GM19023 (cell line): Measurements from ENCODE around the gene PI4K2B.
"Not testable (repeated sequence)": the region's sequence is repeated elsewhere in the genome, so short reads cannot be mapped to it uniquely, and the experiment has no call there.

Source experiments
- ATAC-seq: cut with Tn5 transposase; IDR thresholded peaks from one replicate; pipeline ENCODE4 v1.9.1; 2021; ENCODE audit warnings: mild to moderate bottlenecking, moderate library complexity; ENCODE audit not compliant: unreplicated experiment

Gene PI4K2B

DNA sequence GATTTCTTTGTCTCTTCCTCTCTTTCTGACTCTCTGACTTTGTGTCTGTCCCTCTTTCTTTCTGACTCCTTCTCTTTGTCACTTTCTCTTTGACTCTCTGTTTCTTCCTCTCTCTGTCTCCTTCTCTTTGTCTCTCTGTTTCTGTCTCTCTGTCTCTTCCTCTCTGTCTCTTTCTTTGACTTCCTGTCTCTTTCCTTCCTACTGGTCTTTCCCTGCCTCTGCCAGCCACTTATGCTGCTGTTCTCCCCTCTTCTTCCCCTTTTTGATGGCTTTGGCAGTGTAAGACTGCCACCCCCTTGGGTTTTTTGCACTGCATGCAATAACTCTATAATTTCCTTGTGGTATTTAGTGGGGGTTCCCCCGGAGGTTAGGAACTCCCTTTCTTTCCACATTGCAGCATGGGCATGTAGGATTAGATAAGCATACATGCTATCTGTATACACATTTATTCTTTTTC is 6.9 kb downstream of the PI4K2B start:
- peak; percentile 70 for ATAC-seq

DNA sequence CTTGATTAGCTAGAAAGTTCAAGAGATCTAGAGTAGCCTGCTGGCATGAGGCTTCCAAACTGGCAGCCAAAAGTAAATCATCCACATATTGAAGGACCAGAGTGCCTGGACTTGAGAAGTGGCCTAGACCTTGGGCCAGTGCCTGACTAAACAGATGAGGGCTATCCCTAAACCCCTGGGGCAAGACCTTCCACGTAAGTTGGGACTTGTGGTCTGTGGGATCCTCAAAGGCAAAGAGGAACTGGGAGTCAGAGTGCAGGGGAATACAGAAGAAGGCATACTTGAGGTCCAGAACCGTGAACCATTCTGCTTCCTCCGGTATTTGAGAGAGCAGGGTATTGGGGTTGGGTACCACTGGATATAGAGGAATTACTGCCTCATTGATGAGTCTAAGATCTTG is 8.4 kb downstream of the PI4K2B start:
- ATAC-seq: not testable (repeated sequence)

DNA sequence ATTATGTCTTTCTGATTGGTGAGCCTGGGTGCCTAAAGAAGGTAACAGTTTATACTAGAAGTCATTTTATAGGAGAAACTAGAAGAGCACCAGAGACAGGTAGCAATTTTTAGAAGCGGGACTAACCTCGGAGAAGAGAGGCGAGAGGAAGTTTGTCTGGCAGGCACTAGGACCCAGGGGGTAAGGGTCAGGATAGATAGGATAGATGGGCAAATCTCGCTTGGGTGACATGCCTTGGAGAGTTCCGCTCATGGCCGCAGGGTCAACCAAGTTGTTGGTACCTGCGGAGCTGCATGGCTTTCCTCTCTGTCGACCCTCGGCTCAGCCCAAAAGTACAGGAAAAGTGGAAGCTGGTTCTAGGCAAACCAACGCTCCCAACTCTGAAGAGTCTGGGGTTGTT is 11.3 kb downstream of the PI4K2B start:
- ATAC-seq: no peak

DNA sequence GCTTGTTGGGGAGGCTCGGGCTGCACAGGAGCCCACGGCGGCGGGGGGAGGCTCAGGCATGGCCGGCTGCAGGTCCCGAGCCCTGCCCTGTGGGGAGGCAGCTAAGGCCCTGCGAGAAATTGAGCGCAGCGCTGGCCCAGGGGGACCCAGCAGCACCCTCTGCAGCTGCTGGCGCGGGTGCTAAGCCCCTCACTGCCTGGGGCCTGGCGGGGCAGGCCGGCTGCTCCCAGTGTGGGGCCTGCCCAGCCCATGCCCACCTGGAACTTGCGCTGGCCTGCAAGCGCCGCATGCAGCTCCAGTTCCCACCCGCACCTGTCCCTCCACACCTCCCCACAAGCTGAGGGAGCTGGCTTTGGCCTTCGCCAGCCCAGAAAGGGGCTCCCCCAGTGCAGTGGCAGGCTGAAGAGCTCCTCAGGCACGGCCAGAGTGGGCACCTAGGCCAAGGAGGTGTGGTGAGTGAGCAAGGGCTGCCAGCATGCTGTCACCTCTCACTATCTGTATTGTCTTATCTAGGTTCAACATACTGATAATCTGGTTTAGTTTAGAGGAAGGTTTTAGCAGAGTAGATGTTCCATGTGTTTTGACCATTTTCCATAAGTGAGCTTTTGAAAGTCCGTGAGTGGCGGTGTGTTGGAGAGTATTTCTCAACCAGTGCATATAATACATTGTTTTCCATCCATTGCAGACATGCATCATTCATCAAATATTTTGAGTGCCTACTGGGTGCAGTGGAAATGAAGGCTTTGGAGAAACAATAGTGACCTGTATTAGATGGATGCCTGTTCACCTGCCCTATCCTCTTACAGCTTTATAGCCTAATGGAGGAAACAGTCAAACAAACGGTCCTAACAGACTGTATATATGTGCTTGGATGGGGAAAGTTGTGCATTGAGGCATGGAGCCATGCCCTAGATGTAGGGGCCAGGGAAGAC is 13.1 kb downstream of the PI4K2B start:
- no peak for ATAC-seq

DNA sequence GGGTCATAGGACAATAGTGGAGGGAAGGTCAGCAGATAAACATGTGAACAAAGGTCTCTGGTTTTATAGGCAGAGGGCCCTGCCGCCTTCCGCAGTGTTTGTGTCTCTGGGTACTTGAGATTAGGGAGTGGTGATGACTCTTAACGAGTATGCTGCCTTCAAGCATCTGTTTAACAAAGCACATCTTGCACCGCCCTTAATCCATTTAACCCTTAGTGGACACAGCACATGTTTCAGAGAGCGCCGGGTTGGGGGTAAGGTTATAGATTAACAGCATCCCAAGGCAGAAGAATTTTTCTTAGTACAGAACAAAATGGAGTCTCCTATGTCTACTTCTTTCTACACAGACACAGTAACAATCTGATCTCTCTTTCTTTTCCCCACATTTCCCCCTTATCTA is 15.0 kb downstream of the PI4K2B start:
- ATAC-seq: not testable (repeated sequence)

DNA sequence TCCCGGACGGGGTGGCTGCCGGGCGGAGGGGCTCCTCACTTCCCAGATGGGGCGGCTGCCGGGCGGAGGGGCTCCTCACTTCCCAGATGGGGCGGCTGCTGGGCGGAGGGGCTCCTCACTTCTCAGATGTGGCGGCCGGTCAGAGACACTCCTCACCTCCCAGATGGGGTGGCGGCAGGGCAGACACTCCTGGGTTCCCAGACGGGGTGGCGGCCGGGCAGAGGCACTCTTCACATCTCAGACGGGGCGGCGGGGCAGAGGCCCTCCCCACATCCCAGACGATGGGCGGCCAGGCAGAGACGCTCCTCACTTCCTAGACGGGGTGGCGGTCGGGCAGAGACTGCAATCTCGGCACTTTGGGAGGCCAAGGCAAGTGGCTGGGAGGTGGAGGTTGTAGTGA is 15.7 kb downstream of the PI4K2B start:
- not testable (repeated sequence) for ATAC-seq

DNA sequence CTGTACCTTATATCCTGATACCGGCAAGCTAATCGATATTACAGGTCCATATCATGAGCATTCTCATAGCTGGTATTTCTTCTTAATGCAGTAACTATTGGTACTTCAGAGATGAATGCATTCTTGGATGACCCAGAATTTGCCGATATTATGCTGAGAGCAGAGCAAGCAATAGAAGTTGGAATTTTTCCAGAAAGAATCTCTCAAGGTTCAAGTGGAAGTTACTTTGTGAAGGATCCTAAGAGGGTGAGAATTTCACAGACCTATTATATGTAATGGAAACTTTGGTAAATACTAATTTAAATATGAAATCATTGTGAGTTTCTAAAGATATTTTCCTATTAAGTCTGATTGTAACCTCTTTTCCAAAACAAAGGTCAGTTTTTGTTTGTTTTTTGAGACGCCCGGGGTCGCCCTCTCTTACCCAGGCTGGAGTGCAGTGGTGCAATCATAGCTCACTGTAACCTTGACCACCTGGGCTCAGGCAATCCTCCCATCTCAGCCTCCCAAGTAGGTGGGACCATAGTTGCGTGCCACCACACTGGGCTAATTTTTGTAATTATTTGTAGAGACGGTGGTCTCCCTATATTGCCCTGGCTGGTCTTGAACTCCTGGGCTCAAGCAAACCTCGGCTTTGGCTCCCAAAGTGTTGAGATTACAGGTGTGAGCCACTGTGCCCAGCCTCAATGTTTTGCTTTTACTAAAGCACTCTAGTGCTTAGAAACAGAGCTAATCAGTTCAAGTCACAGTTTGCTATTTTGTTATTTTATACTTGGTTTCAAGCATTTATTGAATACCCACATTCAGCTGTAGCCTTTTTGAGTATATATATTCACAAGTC is 18.6 kb downstream of the PI4K2B start:
- no peak for ATAC-seq

DNA sequence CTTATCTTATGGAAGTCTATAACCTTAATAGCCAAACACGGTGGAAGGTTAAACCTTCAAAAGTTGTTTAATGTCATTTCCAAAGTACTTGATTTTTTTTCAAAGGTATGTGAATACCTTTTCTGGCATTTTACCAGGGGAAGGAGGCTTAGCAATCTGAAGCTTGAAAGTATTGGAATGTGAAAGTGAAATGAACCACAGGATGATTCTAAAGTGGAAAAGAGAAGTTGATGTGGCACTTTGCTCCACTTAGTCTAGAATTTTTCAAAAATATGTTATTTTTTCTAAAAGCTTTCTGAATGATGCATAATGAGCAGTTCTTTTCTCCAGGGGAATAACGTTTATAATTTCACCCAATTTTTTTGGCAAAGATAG is 19.2 kb downstream of the PI4K2B start:
- ATAC-seq: no peak

DNA sequence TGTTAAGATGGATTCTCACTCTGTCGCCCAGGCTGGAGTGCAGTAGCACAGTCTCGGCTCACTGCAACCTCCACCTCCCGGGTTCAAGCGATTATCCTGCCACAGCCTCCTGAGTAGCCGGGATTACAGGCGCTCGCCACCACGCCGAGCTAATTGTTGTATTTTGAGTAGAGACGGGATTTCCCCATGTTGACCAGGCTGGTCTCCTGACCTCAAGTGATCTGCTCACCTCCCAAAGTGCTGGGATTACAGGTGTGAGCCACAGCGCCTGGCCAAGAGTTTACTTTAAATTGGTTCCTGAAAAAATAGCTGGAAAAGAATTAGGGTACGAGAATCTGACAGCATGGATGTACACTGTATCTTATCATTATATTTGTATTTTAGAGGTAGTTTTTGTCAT is 20.0 kb downstream of the PI4K2B start:
- ATAC-seq: not testable (repeated sequence)

DNA sequence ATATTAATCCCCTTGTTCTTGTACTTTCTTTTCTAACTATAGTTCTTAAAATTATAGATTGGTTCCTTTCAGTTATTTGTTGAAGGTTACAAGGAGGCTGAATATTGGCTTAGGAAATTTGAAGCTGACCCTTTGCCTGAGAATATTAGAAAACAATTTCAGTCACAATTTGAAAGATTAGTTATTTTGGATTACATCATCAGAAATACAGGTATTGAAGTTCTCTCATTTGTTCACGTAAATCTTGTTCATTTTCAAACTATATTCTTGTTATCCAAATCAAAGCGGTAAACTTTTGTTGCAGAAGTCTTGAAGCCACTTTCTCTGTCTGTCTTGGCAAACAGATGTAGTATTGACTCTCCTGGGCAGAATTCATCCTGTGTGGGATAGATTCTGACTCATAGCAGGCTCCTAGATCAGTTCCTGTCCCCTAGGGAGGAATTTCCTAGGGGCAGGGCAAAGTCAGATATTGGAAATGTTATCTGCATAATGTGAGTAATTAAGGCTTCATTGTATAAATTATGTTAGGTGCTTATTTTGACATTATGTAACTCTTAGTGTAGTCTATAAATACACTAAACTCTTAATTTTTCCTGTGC is 25.2 kb downstream of the PI4K2B start:
- no peak for ATAC-seq

DNA sequence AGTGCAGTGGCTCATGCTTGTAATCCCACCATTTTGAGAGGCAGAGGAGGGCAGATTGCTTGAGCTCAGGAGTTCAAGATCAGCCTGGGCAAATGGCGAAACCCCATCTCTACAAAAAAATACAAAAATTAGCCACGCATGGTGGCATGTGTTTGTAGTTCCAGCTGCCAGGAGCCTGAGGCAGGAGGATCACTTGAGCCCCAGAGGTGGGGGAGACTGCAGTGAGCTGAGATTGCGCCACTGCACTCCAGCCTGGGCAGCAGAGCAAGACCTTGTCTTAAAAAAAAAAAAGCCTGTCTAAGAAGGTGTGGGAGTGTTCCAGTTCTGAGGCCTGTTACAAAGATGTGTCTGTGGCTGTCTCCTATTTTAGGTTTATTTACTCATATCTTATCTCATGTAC is 38.0 kb downstream of the PI4K2B start:
- no peak for ATAC-seq

DNA sequence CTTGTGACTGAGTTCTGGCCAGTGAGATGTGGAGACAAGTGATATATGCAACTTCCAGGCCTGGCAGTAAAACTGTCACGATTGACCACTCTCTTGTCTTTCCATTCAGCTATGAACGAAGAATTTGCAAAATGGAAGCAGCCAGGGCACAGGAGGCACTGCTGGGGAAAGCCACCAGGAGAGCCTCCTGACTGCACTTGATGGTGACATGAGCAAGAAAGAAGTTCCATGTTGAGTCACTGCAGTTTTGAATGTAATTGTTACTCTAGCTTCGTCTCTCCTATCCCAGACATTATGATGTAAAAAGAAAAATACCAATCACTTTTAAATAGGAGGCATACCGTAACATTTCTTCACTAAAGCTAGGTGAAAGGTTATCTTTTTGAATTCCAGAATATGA is 46.4 kb downstream of the PI4K2B start:
- no peak for ATAC-seq

DNA sequence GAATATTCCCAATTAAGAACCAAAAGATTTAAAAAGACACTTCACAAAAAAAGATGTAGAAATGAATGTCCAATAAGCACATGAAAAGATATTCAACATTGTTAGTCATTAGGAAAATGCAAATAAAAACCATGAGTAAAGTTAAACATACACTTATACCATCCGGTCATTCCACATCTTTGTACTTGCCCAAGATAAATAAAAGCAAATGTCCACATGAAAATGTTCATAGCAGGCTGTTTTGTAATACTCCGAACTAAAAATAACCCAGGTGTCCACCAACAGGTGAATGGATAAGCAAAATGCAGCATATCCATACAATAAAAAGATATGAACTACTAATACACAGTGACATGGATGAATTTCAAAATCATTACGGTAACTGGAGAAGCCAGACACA is 50.1 kb downstream of the PI4K2B start:
- ATAC-seq: no peak

DNA sequence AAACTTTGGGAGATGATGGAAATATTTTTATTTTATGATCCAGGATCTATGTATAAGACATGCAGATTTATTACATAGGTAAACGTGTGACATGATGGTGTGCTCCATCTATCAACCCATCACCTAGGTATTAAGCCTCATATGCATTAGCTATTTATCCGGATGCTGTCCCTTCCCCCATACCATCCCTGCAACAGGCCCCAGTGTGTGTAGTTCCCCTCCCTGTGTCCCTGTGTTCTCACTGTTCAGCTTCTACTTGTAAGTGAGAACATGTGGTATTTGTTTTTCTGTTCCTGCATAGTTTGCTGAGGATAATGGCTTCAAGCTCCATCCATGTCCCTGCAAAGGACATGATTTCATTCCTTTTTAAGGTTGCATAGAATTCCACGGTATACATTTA is 50.6 kb downstream of the PI4K2B start:
- ATAC-seq: no peak

DNA sequence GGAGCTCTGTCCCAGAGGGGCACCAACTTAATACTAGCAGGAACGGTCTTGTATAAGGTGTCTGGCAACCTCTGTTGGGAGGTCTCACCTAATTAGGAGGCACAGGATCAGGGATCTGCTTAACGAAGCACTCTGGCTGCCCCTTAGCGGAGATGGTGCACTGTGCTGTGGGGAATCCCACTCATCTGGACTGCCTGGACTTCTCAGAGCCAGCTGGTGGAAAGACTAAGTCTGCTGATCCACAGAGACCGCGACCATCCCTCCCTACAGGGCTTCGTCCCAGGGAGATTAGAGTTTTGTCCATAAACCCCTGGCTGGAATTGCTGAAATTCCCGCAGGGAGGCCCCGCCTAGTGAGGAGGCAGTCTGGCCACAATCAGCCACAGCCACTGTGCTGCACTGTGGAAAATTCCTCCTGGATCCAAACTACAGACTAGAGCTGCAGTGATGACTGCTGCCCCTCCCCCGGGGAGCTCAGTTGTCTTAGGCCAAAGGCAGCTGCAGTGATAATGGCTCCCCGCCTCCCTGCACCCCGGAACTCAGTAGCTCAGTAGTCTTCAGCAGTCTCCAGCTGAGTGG is 56.7 kb downstream of the PI4K2B start:
- ATAC-seq: no peak

DNA sequence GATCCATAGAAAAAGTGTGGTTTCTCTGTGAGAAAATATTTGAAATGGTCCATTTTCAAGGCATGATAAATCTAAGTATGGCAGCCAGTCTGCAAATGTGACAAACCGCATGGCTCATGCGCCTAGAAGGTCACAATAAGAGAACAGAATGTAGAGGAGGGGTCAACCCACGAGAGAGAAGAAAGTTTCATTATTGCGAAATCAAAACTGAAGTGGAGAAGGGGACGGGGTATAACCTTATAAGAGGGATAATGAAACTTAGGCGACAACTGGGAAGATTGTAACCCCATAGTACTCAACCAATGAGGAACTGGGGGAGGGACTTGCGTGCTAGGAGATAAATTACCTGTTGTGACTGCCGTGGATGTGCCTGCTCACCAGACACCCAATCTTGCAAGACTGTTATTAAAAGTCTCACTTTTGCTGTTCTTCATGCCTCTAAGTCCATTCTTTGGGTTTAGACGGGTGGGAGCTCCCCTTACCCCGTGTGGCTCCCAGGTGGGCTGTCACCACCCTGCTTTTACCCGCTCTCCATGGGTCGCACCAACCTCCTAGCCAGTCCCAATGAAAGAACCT is 57.4 kb downstream of the PI4K2B start:
- ATAC-seq: no peak

DNA sequence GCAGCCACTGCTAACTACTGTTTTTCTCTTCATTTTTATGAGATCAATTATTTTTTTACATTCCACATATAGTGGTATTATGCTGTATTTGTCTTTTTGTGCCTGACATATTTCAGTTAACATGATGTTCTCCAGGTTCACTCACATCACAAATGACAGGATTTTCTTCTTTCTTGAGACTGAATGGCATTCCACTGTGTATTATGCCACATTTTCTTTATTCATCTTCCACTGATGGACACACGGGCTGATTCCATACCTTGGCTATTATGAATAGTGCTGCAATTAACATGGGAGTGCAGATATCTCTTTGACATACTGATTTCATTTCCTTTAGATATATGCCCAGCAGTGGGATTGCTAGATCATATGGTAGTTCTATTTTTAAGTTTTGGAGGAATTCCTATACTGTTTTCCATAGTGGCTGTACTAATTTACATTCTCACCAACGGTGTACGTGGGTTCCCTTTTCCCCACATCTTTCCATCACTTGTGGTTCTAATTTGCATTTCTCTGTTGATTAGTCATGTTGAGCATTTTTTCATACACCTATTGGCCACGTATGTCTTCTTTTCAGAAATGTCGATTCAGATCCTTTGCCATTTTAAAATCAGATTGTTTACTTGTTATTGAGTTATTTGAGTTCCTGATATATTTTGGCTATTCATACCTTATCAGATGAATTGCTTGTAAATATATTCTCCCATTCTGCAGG is 63.9 kb downstream of the PI4K2B start:
- no peak for ATAC-seq

DNA sequence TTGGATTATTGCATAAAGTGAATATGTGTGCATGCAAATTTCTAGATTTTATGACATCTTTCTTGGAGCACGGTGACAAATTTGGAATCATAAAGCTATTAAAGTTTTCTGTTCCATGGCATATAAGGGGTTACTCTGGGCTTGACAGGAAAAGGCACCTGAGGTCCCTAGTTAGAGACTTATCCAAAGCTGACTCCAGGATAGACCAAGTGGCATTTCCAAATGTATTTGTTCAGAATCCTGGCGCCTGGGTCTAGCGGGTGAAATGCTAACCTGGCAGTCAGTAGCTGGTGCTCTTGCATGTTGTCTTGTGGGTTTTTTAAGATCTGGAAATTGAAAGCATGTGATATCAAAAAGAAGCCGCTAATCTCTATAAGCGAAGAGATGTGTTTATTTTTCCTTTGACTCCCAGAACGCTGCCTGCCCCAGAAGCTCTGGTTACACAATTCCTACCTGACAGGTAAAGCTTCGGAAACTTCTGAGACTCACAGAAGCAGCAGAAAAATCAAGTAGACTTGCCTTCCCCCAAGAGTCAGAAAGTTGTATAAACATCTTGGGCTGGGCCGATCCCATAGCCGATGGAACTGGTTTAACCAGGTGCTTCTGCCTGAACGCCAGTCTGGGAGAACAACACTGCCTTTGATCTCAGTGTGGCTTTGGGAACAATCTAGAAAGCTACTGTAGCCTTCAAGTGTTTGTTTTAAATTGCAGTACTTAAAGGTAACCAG is 65.8 kb downstream of the PI4K2B start:
- ATAC-seq: no peak

DNA sequence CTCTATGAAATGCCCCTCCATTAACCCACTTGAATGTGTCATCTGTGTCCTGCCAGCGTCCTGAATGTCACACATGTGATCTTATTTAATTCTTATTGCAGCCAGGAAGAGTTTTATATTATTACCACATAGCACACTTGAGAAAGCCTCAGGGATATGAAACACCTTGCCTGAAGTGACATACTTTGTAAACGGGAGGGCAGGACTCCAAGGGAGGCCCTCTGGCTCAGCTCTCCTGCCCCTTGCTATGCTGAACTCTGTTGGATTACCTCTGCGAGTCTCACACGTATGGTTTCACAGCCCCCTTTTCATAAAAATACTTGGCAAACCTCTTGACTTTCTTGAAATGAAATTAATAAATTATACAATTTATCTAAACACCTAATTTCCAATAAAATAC is 67.6 kb downstream of the PI4K2B start:
- no peak for ATAC-seq

DNA sequence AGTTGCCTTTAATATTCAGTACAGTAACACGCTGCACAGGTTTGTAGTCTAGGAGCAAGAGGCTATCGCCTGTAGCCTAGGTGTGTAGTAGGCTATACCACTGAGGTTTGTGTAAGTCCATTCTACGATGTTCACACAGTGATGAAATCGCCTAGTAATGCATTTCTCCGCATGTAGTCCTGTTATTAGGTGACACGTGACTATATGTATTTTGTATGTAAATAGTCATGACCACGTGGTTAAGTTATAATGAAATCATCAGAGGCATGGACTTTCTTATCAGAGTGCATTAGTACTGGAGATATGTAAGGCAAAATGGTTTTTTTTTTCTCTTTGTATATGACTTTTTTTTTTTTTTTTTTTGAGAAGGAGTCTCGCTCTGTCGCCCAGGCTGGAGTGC is 68.8 kb downstream of the PI4K2B start:
- no peak for ATAC-seq
